ENCODE results near the gene TSPEAR. TPM values are rescaled to one million over a fixed set of nuclear protein-coding genes. Genes with fewer than 3 reads are reported as not detected.

Gene TSPEAR
- total RNA-seq, 1 experiment from 2014 or later = not detected

DNA sequence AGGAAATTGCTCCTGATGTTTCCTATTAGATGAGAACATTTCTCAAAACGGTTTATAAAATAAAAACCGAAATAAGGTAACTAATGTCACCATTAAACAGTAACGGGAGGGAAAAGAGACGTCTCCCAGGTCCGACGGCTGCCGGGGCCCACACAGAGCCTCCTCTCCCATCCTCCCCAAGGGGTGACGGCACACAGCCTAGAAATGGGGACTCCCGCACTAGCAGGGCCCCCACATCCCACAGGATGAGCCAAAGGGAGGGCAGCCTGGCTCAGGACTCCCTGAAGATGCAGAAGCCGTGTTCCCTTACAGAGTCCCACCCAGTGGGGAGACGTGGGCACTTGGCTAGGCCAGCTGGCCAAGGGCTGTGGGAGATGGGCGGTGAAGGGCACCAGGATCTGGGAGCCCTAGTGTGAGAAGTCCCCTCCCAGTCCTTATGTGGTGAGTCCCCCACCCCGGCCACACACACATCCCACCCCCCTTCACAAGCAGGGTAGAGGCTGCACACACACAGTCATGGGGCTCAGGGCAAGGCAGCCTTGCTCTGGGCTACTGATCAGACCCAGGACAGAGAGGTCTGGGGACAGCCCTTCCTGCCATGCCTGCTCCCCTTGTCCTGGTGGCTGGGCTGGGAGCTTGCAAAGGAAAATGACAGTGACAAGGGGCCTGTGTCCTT lies 156.0 kb downstream of the TSPEAR start:
- no peaks in the 10 kb centered on the region for H3K9me3 ChIP-seq (ENCODE audit: control insufficient read depth, insufficient read depth, low read depth, low read length)
- BruUV-seq (replicated peaks) = no TSS peak
- DNase-seq (ENCODE audit: low read depth, low spot score) = no peak
- ChIA-PET CTCF (no interaction called here), POLR2A (no interaction called here)
- no peak for ATAC-seq
- no peak for TF ChIP-seq SIN3A (IDR thresholded peaks at IDR 0.05; ENCODE audit: borderline replicate concordance, insufficient read depth, low read depth, low read length)
- no peak for TF ChIP-seq TCF7L2 (IDR thresholded peaks at IDR 0.05; ENCODE audit: low read depth, low read length)
- TF ChIP-seq, protein P1, sequence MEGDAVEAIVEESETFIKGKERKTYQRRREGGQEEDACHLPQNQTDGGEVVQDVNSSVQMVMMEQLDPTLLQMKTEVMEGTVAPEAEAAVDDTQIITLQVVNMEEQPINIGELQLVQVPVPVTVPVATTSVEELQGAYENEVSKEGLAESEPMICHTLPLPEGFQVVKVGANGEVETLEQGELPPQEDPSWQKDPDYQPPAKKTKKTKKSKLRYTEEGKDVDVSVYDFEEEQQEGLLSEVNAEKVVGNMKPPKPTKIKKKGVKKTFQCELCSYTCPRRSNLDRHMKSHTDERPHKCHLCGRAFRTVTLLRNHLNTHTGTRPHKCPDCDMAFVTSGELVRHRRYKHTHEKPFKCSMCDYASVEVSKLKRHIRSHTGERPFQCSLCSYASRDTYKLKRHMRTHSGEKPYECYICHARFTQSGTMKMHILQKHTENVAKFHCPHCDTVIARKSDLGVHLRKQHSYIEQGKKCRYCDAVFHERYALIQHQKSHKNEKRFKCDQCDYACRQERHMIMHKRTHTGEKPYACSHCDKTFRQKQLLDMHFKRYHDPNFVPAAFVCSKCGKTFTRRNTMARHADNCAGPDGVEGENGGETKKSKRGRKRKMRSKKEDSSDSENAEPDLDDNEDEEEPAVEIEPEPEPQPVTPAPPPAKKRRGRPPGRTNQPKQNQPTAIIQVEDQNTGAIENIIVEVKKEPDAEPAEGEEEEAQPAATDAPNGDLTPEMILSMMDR (IDR thresholded peaks at IDR 0.05) = no peak
- TF ChIP-seq POLR2AphosphoS5 (IDR thresholded peaks at IDR 0.05; ENCODE audit: low read depth, low read length) = no peak
- TF ChIP-seq, protein P2, sequence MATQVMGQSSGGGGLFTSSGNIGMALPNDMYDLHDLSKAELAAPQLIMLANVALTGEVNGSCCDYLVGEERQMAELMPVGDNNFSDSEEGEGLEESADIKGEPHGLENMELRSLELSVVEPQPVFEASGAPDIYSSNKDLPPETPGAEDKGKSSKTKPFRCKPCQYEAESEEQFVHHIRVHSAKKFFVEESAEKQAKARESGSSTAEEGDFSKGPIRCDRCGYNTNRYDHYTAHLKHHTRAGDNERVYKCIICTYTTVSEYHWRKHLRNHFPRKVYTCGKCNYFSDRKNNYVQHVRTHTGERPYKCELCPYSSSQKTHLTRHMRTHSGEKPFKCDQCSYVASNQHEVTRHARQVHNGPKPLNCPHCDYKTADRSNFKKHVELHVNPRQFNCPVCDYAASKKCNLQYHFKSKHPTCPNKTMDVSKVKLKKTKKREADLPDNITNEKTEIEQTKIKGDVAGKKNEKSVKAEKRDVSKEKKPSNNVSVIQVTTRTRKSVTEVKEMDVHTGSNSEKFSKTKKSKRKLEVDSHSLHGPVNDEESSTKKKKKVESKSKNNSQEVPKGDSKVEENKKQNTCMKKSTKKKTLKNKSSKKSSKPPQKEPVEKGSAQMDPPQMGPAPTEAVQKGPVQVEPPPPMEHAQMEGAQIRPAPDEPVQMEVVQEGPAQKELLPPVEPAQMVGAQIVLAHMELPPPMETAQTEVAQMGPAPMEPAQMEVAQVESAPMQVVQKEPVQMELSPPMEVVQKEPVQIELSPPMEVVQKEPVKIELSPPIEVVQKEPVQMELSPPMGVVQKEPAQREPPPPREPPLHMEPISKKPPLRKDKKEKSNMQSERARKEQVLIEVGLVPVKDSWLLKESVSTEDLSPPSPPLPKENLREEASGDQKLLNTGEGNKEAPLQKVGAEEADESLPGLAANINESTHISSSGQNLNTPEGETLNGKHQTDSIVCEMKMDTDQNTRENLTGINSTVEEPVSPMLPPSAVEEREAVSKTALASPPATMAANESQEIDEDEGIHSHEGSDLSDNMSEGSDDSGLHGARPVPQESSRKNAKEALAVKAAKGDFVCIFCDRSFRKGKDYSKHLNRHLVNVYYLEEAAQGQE (IDR thresholded peaks at IDR 0.05; ENCODE audit: insufficient read depth in 1 of 2, low read depth in 2 of 2, low read length in 1 of 2) = no peak
- H3K27ac ChIP-seq (ENCODE audit: low read length) = no peak overlapping the region
- H3K36me3 ChIP-seq (ENCODE audit: control insufficient read depth, insufficient read depth, low read length) = no peaks in the 10 kb centered on the region
- no peak overlapping the region for H3K4me3 ChIP-seq (ENCODE audit: low read depth in 2 of 2, low read length in 2 of 2)
- no peaks in the 10 kb centered on the region for H3K4me1 ChIP-seq (ENCODE audit: control insufficient read depth, insufficient read depth, low read length)
- intact Hi-C loops (cut with micrococcal nuclease; ENCODE audit: unreplicated experiment) (no loop called here), in situ Hi-C loops (cut with HindIII; ENCODE audit: low pct_unique_long_range_greater_than_20kb, low sequenced_read_pairs) (no loop called here)
- no peaks in the 10 kb centered on the region for H3K27me3 ChIP-seq (ENCODE audit: control insufficient read depth, insufficient read depth, low read length)

DNA sequence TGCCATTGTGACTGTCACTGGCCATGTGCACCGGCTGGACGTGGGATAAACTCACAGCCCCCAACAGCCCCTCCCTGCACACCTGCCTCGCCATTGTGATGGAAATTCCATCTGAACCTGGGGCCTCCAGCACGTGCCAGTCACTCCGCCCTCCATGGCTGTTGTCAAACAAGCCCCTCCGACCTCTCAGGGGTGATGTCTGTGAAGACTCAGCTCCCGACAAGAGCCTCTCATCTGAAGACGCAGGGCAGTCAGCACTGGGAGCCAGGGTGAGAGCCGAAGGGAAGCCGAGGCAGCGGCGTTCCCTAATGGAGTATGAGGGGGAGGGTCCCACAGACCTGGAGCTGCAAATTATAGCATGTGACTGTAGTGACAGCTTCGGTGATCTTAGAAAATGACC lies 158.7 kb downstream of the TSPEAR start:
- Histone ChIP-seq H3K36me3 (ENCODE audit: control insufficient read depth, insufficient read depth, low read length) (no peaks in the 10 kb centered on the region), H3K27me3 (ENCODE audit: control insufficient read depth, insufficient read depth, low read length) (no peaks in the 10 kb centered on the region), H3K4me1 (ENCODE audit: control insufficient read depth, insufficient read depth, low read length) (no peaks in the 10 kb centered on the region), H3K4me3 (ENCODE audit: low read depth in 2 of 2, low read length in 2 of 2) (no peak overlapping the region), H3K27ac (ENCODE audit: low read length) (no peak overlapping the region), H3K9me3 (ENCODE audit: control insufficient read depth, insufficient read depth, low read depth, low read length) (no peaks in the 10 kb centered on the region)
- ChIA-PET POLR2A (no interaction called here), CTCF (no interaction called here)
- in situ Hi-C loops (cut with HindIII; ENCODE audit: low pct_unique_long_range_greater_than_20kb, low sequenced_read_pairs) = no loop called here
- TF ChIP-seq, protein P1 (IDR thresholded peaks at IDR 0.05) = no peak
- TF ChIP-seq POLR2AphosphoS5 (IDR thresholded peaks at IDR 0.05; ENCODE audit: low read depth, low read length) = no peak
- intact Hi-C loops (cut with micrococcal nuclease; ENCODE audit: unreplicated experiment) = no loop called here
- BruUV-seq (replicated peaks) = no TSS peak
- ATAC-seq (no peak), DNase-seq (ENCODE audit: low read depth, low spot score) (no peak)
